ENCODE measurements around the gene CYP2U1. TPM values are rescaled to one million over a fixed set of nuclear protein-coding genes. Genes with fewer than 3 reads are reported as not detected.

CYP2U1 gene
- total and polyA plus RNA-seq, 2 of the 8 experiments (the other 6 are each of a cell fraction or from before 2014, with no cell fraction given), result 3.1 to 5.0 TPM

DNA sequence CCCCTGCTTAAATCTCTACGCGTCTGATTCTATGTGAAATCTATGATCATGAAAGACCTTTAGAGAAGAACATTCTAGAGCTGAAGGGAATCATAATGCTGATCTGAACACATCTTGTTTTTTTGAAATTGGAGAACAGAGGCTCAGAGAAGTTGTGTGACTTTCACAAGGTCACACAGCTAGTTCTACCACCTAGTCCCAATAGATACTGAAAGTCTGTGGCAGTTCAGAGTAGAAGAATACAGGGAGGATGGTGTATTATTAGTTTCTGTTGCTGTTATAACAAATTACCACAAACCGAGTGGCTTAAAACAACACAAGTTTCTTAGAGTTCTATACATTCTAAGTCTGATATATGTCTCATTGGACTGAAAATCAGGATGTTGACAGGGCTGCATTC lies 14.5 kb downstream of the CYP2U1 start (continued):
- TF ChIP-seq SUZ12 (IDR thresholded peaks at IDR 0.05; ENCODE audit: low read length) (no peak), RFX5 (IDR thresholded peaks at IDR 0.05; ENCODE audit: borderline replicate concordance, low read depth, low read length) (no peak)

Data from H1 (cell line).